Spleen (tissue), 11 donors: ENCODE measurements around the gene NCOA7. TPM values are rescaled to one million over a fixed set of nuclear protein-coding genes. Genes with fewer than 3 reads are reported as not detected.

ENCODE experiments used
- DNase-seq: peaks from one replicate; pipeline ENCODE4 v3.0.0-alpha.2; 2020
- H3K27ac ChIP-seq, 8 donors: fragments of 200-600 bp; sonication (generic) in 7 of 8; 1 replicate in 4 of 8; 2 replicates in 4 of 8; pipeline versions ENCODE4 v1.5.0 to v1.8.0; 2016 to 2021; ENCODE audit warnings: inconsistent platforms in 4 of 8, mild to moderate bottlenecking in 4 of 8, moderate library complexity in 1 of 8
- H3K27me3 ChIP-seq, 7 donors: fragments of 200-600 bp; sonication (generic) in 6 of 7; replicated peaks in 1 of 7; 1 replicate in 4 of 7; 2 replicates in 3 of 7; pipeline versions ENCODE4 v1.5.0 to v1.8.0; 2016 to 2021; ENCODE audit warnings: inconsistent platforms in 3 of 7, mild to moderate bottlenecking in 1 of 7
- H3K36me3 ChIP-seq, 6 donors: fragments of 200-600 bp; sonication (generic) in 5 of 6; 1 replicate in 4 of 6; 2 replicates in 2 of 6; pipeline versions ENCODE4 v1.5.0 to v1.8.0; 2016 to 2021; ENCODE audit warnings: inconsistent platforms in 2 of 6
- H3K4me1 ChIP-seq, 6 donors: fragments of 200-600 bp; sonication (generic) in 5 of 6; 1 replicate in 3 of 6; 2 replicates in 3 of 6; pipeline versions ENCODE4 v1.5.0 to v1.8.0; 2016 to 2021; ENCODE audit warnings: inconsistent platforms in 3 of 6
- H3K4me3 ChIP-seq, 8 donors: fragments of 200-600 bp; sonication (generic) in 7 of 8; 1 replicate in 4 of 8; 2 replicates in 4 of 8; pipeline versions ENCODE4 v1.5.0 to v1.8.0; 2016 to 2021; ENCODE audit warnings: inconsistent platforms in 4 of 8, mild to moderate bottlenecking in 4 of 8, moderate library complexity in 2 of 8
- H3K9me3 ChIP-seq, 8 donors: fragments of 200-600 bp; sonication (generic) in 7 of 8; 1 replicate in 4 of 8; 2 replicates in 4 of 8; pipeline versions ENCODE4 v1.5.0 to v1.8.0; 2016 to 2021; ENCODE audit warnings: inconsistent platforms in 4 of 8
- POLR2A ChIP-seq, 3 donors: fragments of 450-650 bp; IDR thresholded peaks; one replicate each; pipeline ENCODE4 v1.5.1; 2017; ENCODE audit warnings: antibody characterized with exemption in 3 of 3, mild to moderate bottlenecking in 1 of 3
- POLR2AphosphoS5 ChIP-seq, 3 donors: sonication (generic); formaldehyde crosslinking; IDR thresholded peaks; one replicate each; pipeline ENCODE4 v1.5.1; 2017; ENCODE audit warnings: antibody characterized with exemption in 3 of 3
- WGBS, 5 donors: extraction: QIAGEN DNeasy Blood & Tissue Kit in 3 of 5; methylation state at CpG; one replicate each; pipeline versions ENCODE4 v1.1.5 to v1.1.7; 2013 to 2018; 5-methylcytosine and 5-hydroxymethylcytosine counted together
- intact Hi-C: fragments of 100-400 bp; cut with DNase I; formaldehyde crosslinking; loops from one replicate; pipeline ENCODE4 v1.15.0; 2023; ENCODE audit warnings: low total_unique reads
- polyA plus RNA-seq, 3 donors: library from polyadenylated mRNA; stranded (reverse); fragments of 200-250 nt; gene quantifications; one replicate each; pipeline ENCODE4 v1.2.1, GENCODE V29; 2013
- total RNA-seq, 7 donors: library from RNA; depleted of rRNA in 3 of 7; stranded (reverse); fragments of >200 nt in 3 of 7; fragmentation: NEBNext Ultra II Directional in 4 of 7; extraction: Animal tissue kit (Norgen Biotek cat#: 25700) in 4 of 7; gene quantifications; one replicate each; pipeline versions ENCODE4 v1.1.0 to v1.2.1, GENCODE V29; 2016 to 2021
- TF ChIP-seq, protein P1 (sequence below), 11 experiments: fragments of 200-600 bp in 7 of 11; fragments of 450-650 bp in 4 of 11; sonication (generic) in 4 of 11; IDR thresholded peaks in 8 of 11; conservative IDR thresholded peaks in 3 of 11; 1 replicate in 7 of 11; 2 replicates in 4 of 11; pipeline versions ENCODE4 v1.4.0 to v1.8.0; 2016 to 2021; ENCODE audit warnings: antibody characterized with exemption in 11 of 11, inconsistent platforms in 4 of 11, mild to moderate bottlenecking in 1 of 11
- donor health status: healthy with polysubstance abuse.
- donor health status: DM: no; HTN: no; CAD: no; lungs with moderate emphysema.
- donor health status: DM: no; HTN: no; CAD: no.
- donor health status: Bipolar disorder and iron deficiency.
- donor health status: healthy.
- donor health status: DM: no; HTN: no; CAD: no.
- donor health status: DM: yes; HTN: yes; CAD: no.

Gene NCOA7
- total and polyA plus RNA-seq, 10 donors = 11.8 to 84.3 (median 43.1) TPM

DNA sequence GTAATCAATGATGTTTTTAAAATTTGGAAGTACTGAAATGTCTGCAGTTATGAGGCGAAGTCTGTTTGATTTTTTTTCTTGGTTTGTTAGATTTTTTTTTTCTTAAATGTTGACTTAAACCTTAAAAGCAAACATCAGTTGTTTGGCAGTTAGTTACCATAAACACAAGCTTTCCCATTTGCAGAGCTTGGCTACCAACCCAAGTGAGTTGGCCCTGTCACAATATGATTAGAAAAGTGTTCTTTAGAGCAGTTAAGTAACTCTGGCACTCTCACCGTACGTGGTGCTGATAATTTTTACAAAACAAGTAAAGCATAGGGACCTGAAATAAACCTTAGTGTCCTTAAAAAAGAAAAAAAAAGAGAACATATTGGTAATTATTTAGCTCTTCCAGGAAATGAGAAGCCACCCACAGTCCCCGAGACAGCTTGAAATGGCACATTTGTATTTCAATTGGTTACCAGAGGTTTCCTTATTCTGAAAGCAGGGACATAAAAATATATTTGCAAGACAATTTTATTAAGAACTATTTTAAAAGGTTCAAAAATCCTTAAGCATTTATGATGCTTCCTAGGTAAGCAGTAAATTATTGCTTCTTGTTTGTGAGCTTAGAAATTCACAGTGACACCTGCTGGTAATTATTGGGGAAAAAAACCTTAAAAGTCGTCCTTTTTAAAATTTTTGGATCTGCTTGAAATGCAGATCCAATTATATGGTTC is 37.4 kb upstream of the NCOA7 start:
- Histone ChIP-seq H3K4me3 (no peak overlapping the region), H3K9me3 (no peaks in the 10 kb centered on the region), H3K4me1 (peaks cover 6 to 36% (median 21%) of the 10 kb centered on the region in 6 donors), H3K27me3 (peaks cover 0 to 66% (median 36%) of the 10 kb centered on the region in 7 donors), H3K36me3 (no peaks in the 10 kb centered on the region), H3K27ac (no peak overlapping the region)
- DNase-seq = no peak
- TF ChIP-seq POLR2A (IDR thresholded peaks at IDR 0.05) (no peak), POLR2AphosphoS5 (IDR thresholded peaks at IDR 0.05) (no peak)
- TF ChIP-seq, protein P1, sequence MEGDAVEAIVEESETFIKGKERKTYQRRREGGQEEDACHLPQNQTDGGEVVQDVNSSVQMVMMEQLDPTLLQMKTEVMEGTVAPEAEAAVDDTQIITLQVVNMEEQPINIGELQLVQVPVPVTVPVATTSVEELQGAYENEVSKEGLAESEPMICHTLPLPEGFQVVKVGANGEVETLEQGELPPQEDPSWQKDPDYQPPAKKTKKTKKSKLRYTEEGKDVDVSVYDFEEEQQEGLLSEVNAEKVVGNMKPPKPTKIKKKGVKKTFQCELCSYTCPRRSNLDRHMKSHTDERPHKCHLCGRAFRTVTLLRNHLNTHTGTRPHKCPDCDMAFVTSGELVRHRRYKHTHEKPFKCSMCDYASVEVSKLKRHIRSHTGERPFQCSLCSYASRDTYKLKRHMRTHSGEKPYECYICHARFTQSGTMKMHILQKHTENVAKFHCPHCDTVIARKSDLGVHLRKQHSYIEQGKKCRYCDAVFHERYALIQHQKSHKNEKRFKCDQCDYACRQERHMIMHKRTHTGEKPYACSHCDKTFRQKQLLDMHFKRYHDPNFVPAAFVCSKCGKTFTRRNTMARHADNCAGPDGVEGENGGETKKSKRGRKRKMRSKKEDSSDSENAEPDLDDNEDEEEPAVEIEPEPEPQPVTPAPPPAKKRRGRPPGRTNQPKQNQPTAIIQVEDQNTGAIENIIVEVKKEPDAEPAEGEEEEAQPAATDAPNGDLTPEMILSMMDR (IDR thresholded peaks at IDR 0.05 in 8 of 11, conservative IDR thresholded peaks at IDR 0.05 in 3 of 11) = peak in 8 of 11 experiments; percentile 30 to 60 (median 47)
- intact Hi-C loops = loop anchor here (2.0 kb wide), 1 partner anchor 447 kb away; no protein-coding TSS in a partner anchor
- 53 to 66% (median 60%) methylated on average over 5 of the region's 5 CpGs for WGBS, 5 donors

DNA sequence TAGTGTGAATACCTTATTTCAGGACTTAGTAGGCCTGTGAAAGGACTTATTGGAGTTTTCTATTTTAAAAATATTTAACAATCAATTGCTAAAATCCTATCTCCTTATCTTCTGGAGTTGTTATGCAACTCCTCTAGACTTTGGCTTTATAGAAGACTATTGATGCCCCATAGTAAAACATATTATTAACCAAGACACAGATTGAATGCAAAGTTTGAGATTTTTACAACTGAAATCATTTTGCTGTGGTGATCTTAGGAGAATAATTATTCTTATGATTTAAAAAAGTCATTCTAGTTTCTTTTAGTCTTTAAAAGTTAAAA is 36.9 kb upstream of the NCOA7 start:
- H3K27ac ChIP-seq = no peak overlapping the region
- H3K27me3 ChIP-seq = peaks cover 0 to 65% (median 30%) of the 10 kb centered on the region in 7 donors
- H3K9me3 ChIP-seq = no peaks in the 10 kb centered on the region
- no peaks in the 10 kb centered on the region for H3K36me3 ChIP-seq
- TF ChIP-seq POLR2A (IDR thresholded peaks at IDR 0.05) = no peak
- TF ChIP-seq, protein P1 (IDR thresholded peaks at IDR 0.05 in 8 of 11, conservative IDR thresholded peaks at IDR 0.05 in 3 of 11) = peak in 2 of 11 experiments; percentile 8 to 21
- TF ChIP-seq POLR2AphosphoS5 (IDR thresholded peaks at IDR 0.05) = no peak
- no peak overlapping the region for H3K4me3 ChIP-seq
- DNase-seq = no peak
- intact Hi-C loops = loop anchor here (2.0 kb wide), 1 partner anchor 447 kb away; no protein-coding TSS in a partner anchor
- peaks cover 6 to 30% (median 17%) of the 10 kb centered on the region in 6 donors for H3K4me1 ChIP-seq

DNA sequence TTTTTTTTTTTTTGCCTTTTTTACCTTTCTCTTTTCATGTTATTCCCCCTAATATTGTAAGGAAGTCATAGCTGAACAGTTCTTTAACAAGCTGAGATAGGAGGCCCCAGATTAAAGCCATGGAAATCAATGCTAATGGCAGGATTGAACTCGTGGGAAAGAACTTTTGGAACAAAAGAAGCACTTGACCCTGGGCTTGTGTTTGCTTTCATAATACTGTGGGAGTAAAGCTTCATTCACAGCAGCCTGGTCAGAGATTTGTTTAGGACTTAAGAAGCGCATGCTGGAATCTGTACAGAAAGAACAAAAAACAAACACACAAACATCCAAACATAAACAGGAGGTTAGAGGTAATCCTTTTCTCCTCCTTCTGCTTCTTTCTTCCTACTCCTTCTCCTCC is 36.2 kb upstream of the NCOA7 start:
- intact Hi-C loops = no loop called here
- Histone ChIP-seq H3K27ac (no peak overlapping the region), H3K36me3 (no peaks in the 10 kb centered on the region), H3K4me1 (peaks cover 6 to 26% (median 17%) of the 10 kb centered on the region in 6 donors), H3K9me3 (no peaks in the 10 kb centered on the region), H3K27me3 (peaks cover 0 to 65% (median 25%) of the 10 kb centered on the region in 7 donors), H3K4me3 (no peak overlapping the region)
- no peak for DNase-seq
- WGBS, 5 donors = 54 to 67% (median 60%) methylated on average over 2 of the region's 2 CpGs
- TF ChIP-seq POLR2AphosphoS5 (IDR thresholded peaks at IDR 0.05) (no peak), POLR2A (IDR thresholded peaks at IDR 0.05) (no peak)
- TF ChIP-seq, protein P1 (IDR thresholded peaks at IDR 0.05 in 8 of 11, conservative IDR thresholded peaks at IDR 0.05 in 3 of 11) = no peak

DNA sequence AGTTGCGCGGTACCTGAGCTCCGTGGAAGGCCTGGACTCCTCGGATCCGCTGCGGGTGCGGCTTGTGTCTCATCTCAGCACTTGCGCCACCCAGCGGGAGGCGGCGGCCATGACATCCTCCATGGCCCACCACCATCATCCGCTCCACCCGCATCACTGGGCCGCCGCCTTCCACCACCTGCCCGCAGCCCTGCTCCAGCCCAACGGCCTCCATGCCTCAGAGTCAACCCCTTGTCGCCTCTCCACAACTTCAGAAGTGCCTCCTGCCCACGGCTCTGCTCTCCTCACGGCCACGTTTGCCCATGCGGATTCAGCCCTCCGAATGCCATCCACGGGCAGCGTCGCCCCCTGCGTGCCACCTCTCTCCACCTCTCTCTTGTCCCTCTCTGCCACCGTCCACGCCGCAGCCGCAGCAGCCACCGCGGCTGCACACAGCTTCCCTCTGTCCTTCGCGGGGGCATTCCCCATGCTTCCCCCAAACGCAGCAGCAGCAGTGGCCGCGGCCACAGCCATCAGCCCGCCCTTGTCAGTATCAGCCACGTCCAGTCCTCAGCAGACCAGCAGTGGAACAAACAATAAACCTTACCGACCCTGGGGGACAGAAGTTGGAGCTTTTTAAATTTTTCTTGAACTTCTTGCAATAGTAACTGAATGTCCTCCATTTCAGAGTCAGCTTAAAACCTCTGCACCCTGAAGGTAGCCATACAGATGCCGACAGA is 31.4 kb upstream of the NCOA7 start:
- Histone ChIP-seq H3K9me3 (no peaks in the 10 kb centered on the region), H3K27me3 (peaks cover 0 to 34% (median 2%) of the 10 kb centered on the region in 7 donors), H3K4me1 (no peaks in the 10 kb centered on the region), H3K4me3 (no peak overlapping the region), H3K36me3 (no peaks in the 10 kb centered on the region), H3K27ac (no peak overlapping the region)
- no peak for DNase-seq
- 88 to 91% (median 89%) methylated on average over 42 of the region's 42 CpGs for WGBS, 5 donors
- intact Hi-C loops = no loop called here
- TF ChIP-seq POLR2AphosphoS5 (IDR thresholded peaks at IDR 0.05) = no peak
- TF ChIP-seq, protein P1 (IDR thresholded peaks at IDR 0.05 in 8 of 11, conservative IDR thresholded peaks at IDR 0.05 in 3 of 11) = peak in 3 of 11 experiments; percentile 5 to 24 (median 17)
